Sigmoid colon (tissue), 7 donors: ENCODE measurements around the gene USP31. TPM values are rescaled to one million over a fixed set of nuclear protein-coding genes. Genes with fewer than 3 reads are reported as not detected.
"Not testable (repeated sequence)": the region's sequence is repeated elsewhere in the genome, so short reads cannot be mapped to it uniquely, and the experiment has no call there.

Experiments used
- DNase-seq: peaks from one replicate; pipeline ENCODE4 v3.0.0-alpha.2; 2019
- H3K27ac ChIP-seq, 4 donors: fragments of 200-600 bp; sonication (generic); one replicate each; pipeline ENCODE4 v1.5.1; 2016 to 2019; ENCODE audit warnings: mild to moderate bottlenecking in 1 of 4
- H3K27me3 ChIP-seq, 3 donors: fragments of 200-600 bp; sonication (generic); one replicate each; pipeline ENCODE4 v1.5.1; 2019; ENCODE audit warnings: mild to moderate bottlenecking in 1 of 3
- H3K36me3 ChIP-seq, 4 donors: fragments of 200-600 bp; sonication (generic); one replicate each; pipeline ENCODE4 v1.5.1; 2016 to 2019
- H3K4me1 ChIP-seq, 4 donors: fragments of 200-600 bp; sonication (generic); one replicate each; pipeline ENCODE4 v1.5.1; 2017 to 2019
- H3K4me3 ChIP-seq, 4 donors: fragments of 200-600 bp; sonication (generic); one replicate each; pipeline ENCODE4 v1.5.1; 2017 to 2019; ENCODE audit warnings: mild to moderate bottlenecking in 2 of 4, moderate library complexity in 1 of 4
- H3K9me3 ChIP-seq, 4 donors: fragments of 200-600 bp in 3 of 4; sonication (generic) in 3 of 4; one replicate each; pipeline versions ENCODE4 v1.5.1 to v1.6.1; 2013 to 2019
- EP300 ChIP-seq, 4 donors: sonication (generic); formaldehyde crosslinking; IDR thresholded peaks; one replicate each; pipeline ENCODE4 v1.6.1; 2017; ENCODE audit warnings: antibody characterized with exemption in 4 of 4
- POLR2A ChIP-seq, 2 donors: fragments of 450-650 bp; IDR thresholded peaks; one replicate each; pipeline ENCODE4 v1.6.1; 2016; ENCODE audit warnings: antibody characterized with exemption in 2 of 2, mild to moderate bottlenecking in 2 of 2, moderate library complexity in 2 of 2
- POLR2AphosphoS5 ChIP-seq, 4 donors: sonication (generic); formaldehyde crosslinking; IDR thresholded peaks; one replicate each; pipeline ENCODE4 v1.6.1; 2017; ENCODE audit warnings: antibody characterized with exemption in 4 of 4
- WGBS, 2 donors: extraction: QIAGEN DNeasy Blood & Tissue Kit; methylation state at CpG; one replicate each; pipeline ENCODE4 v1.1.7; 2013; 5-methylcytosine and 5-hydroxymethylcytosine counted together
- intact Hi-C: fragments of 100-400 bp; cut with DNase I; formaldehyde crosslinking; loops from one replicate; pipeline ENCODE4 v1.15.1; 2023
- polyA plus RNA-seq, 3 donors: library from polyadenylated mRNA; stranded (reverse); fragments of 200-250 nt; gene quantifications; one replicate each; pipeline ENCODE4 v1.2.3, GENCODE V29; 2013
- total RNA-seq, 4 donors: library from RNA; depleted of rRNA; stranded (reverse); fragments of >200 nt; gene quantifications; one replicate each; pipeline ENCODE4 v1.1.0, GENCODE V29; 2016
- TF ChIP-seq, protein P1 (sequence below), 4 experiments: fragments of 450-650 bp in 3 of 4; fragments of 200-600 bp in 1 of 4; IDR thresholded peaks; one replicate each; pipeline ENCODE4 v1.5.1; 2016 to 2019; ENCODE audit warnings: antibody characterized with exemption in 4 of 4, mild to moderate bottlenecking in 3 of 4, moderate library complexity in 2 of 4
- donor health status: healthy with polysubstance abuse.
- donor health status: Bipolar disorder and iron deficiency.
- donor health status: healthy.

Gene USP31
- total and polyA plus RNA-seq, 7 donors = 0.60 to 21.0 (median 12.7) TPM

DNA sequence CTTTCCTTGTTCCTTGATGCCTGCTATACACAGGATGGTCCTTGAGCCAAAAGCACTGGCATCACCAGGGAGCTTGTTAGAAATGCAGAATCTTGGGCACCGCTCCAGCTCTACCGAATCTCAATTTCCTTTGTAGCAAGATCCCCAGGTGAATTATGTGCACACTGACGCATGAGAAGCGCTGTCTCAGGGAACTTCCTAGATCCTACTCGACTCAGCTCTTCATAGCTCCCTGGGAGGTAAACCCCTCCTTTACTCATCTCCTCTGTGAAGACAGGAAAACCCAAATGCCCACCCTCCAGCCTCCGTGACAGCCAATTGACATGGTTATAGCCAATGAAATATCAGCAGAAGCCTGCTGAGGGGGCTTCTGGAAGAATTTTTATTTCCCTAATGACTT is 4.1 kb downstream of the USP31 start:
- Histone ChIP-seq H3K9me3 (no peaks in the 10 kb centered on the region), H3K4me3 (no peak overlapping the region), H3K27ac (peak overlapping the region in 2 of 4 donors; percentile 47 to 86), H3K36me3 (no peaks in the 10 kb centered on the region), H3K4me1 (peaks cover 0 to 87% (median 72%) of the 10 kb centered on the region in 4 donors), H3K27me3 (no peaks in the 10 kb centered on the region)
- TF ChIP-seq POLR2A (IDR thresholded peaks at IDR 0.05) (no peak), POLR2AphosphoS5 (IDR thresholded peaks at IDR 0.05) (no peak), EP300 (IDR thresholded peaks at IDR 0.05) (no peak)
- TF ChIP-seq, protein P1, sequence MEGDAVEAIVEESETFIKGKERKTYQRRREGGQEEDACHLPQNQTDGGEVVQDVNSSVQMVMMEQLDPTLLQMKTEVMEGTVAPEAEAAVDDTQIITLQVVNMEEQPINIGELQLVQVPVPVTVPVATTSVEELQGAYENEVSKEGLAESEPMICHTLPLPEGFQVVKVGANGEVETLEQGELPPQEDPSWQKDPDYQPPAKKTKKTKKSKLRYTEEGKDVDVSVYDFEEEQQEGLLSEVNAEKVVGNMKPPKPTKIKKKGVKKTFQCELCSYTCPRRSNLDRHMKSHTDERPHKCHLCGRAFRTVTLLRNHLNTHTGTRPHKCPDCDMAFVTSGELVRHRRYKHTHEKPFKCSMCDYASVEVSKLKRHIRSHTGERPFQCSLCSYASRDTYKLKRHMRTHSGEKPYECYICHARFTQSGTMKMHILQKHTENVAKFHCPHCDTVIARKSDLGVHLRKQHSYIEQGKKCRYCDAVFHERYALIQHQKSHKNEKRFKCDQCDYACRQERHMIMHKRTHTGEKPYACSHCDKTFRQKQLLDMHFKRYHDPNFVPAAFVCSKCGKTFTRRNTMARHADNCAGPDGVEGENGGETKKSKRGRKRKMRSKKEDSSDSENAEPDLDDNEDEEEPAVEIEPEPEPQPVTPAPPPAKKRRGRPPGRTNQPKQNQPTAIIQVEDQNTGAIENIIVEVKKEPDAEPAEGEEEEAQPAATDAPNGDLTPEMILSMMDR (IDR thresholded peaks at IDR 0.05) = no peak
- no peak for DNase-seq
- WGBS, 2 donors = 81 to 88% methylated on average over 6 of the region's 6 CpGs
- intact Hi-C loops = no loop called here

DNA sequence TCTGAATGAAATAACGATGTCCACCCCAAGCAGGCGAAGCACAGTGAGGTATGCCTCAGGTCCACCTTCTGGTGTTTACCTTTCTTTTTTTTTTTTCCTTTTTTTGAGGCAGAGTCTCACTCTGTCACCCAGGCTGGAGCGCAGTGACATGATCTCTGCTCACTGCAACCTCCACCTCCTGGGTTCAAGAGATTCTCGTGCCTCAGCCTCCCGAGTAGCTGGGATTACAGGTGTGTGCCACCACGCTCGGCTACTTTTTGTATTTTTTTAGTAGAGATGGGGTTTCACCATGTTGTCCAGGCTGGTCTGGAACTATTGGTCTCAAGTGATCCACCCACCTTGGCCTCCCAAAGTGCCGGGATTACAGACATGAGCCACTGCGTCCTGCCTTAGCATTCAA is 4.9 kb downstream of the USP31 start:
- H3K9me3 ChIP-seq, DNase-seq, H3K27me3 ChIP-seq, H3K36me3 ChIP-seq, H3K4me3 ChIP-seq, intact Hi-C loops: not testable (repeated sequence)
- peak overlapping the region in 2 of 4 donors; percentile 71 to 86 for H3K27ac ChIP-seq
- 97% methylated on average over 9 of the region's 9 CpGs for WGBS, 2 donors
- H3K4me1 ChIP-seq = peaks cover 0 to 83% (median 76%) of the 10 kb centered on the region in 4 donors

DNA sequence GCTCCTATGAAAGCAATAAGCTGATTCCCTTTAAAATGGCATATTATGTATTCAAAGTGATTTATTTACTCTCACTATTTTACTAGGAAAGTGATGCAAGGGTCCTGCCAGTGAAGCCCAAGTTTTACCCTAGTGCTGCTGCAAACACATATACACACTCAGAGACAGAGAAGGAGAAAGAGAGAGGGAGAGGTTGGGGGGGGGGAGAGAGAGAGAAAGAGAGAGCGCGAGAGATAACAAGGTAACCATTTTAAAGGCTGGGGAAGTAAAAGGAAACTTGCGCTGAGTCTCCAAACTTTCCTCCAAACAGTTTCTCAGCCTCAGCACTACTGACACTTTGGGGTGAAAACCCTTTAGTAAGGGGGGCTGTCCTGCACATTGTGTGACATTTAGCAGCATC is 5.9 kb downstream of the USP31 start:
- H3K4me3 ChIP-seq = no peak overlapping the region
- H3K27ac ChIP-seq = peak overlapping the region; percentile 15 to 71 (median 64)
- TF ChIP-seq, protein P1 (IDR thresholded peaks at IDR 0.05) = no peak
- TF ChIP-seq POLR2A (IDR thresholded peaks at IDR 0.05) = no peak
- no peak for TF ChIP-seq EP300 (IDR thresholded peaks at IDR 0.05)
- no peak for TF ChIP-seq POLR2AphosphoS5 (IDR thresholded peaks at IDR 0.05)
- H3K27me3 ChIP-seq = no peaks in the 10 kb centered on the region
- no peak for DNase-seq
- WGBS, 2 donors = 93 to 98% methylated on average over 3 of the region's 3 CpGs
- H3K9me3 ChIP-seq = no peaks in the 10 kb centered on the region
- intact Hi-C loops = no loop called here
- peaks cover 0 to 81% (median 75%) of the 10 kb centered on the region in 4 donors for H3K4me1 ChIP-seq
- H3K36me3 ChIP-seq = no peaks in the 10 kb centered on the region

DNA sequence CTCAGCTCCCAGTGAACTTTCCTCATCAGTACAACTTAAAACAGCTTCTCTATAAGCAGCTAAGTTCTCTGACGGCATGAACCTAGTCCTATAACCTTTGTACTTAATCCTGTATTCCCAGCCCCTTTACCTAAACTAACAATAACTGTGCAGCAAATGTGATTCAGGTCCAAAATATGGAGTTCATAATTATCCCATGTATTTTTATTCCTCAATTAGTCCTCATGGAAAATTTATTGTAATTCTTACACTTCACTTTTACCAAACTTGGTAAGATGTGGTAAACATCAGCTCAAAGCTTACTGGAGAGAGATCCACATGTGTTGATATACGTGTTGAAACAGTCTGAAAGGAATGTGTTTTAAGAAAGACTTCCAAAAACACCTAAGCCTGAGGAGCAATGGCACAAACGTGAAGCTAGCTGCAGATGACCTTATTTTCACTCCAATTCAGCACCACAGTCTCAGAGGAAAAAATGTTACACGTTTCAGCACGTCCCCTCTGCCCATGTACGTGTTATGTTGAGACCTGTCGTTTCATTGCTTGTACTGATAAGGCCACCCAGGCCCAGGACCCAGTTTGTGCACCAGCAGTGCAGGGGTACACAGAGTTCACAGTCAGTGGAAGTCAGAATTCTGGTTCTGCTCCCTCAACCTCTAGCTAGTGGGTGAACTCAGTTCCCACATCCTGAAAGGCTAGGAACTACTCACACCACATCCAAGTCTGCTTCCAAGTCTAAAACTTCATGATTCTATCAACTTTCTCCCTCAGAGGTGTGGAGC is 7.1 kb downstream of the USP31 start:
- no peaks in the 10 kb centered on the region for H3K36me3 ChIP-seq
- H3K27ac ChIP-seq = peak overlapping the region; percentile 15 to 71 (median 64)
- DNase-seq = no peak
- 54 to 73% methylated on average over 7 of the region's 7 CpGs for WGBS, 2 donors
- H3K27me3 ChIP-seq = no peaks in the 10 kb centered on the region
- TF ChIP-seq, protein P1 (IDR thresholded peaks at IDR 0.05) = no peak
- TF ChIP-seq EP300 (IDR thresholded peaks at IDR 0.05) = no peak
- TF ChIP-seq POLR2AphosphoS5 (IDR thresholded peaks at IDR 0.05) = no peak
- TF ChIP-seq POLR2A (IDR thresholded peaks at IDR 0.05) = no peak
- H3K4me3 ChIP-seq = no peak overlapping the region
- no peaks in the 10 kb centered on the region for H3K9me3 ChIP-seq
- intact Hi-C loops = no loop called here
- peaks cover 0 to 73% (median 63%) of the 10 kb centered on the region in 4 donors for H3K4me1 ChIP-seq

DNA sequence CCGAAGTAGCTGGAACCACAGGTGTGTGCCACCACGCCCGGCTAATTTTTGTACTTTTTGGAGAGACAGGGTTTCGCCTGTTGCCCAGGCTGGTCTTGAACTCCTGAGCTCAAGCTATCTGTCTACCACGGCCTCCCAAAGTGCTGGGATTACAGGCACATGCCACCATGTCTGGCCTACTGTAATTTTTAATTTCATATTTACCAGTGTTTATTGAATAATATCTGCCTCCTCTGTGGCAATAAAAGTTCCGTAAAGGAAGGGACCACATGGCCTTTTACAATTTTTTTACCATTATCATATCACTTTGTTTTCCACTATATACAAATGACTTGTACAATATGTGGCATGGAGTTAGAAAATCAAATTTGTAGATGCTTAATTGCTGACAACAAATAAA is 7.8 kb downstream of the USP31 start:
- no peaks in the 10 kb centered on the region for H3K36me3 ChIP-seq
- DNase-seq = no peak
- peaks cover 0 to 67% (median 57%) of the 10 kb centered on the region in 4 donors for H3K4me1 ChIP-seq
- peak overlapping the region; percentile 15 to 71 (median 64) for H3K27ac ChIP-seq
- no peak overlapping the region for H3K4me3 ChIP-seq
- 72 to 88% methylated on average over 6 of the region's 6 CpGs for WGBS, 2 donors
- intact Hi-C loops = no loop called here
- peaks cover 0 to 4% (median 2%) of the 10 kb centered on the region in 4 donors for H3K9me3 ChIP-seq
- TF ChIP-seq POLR2AphosphoS5 (IDR thresholded peaks at IDR 0.05) = no peak
- TF ChIP-seq, protein P1 (IDR thresholded peaks at IDR 0.05) = no peak
- TF ChIP-seq EP300 (IDR thresholded peaks at IDR 0.05) = no peak
- TF ChIP-seq POLR2A (IDR thresholded peaks at IDR 0.05) = no peak
- no peaks in the 10 kb centered on the region for H3K27me3 ChIP-seq
